ENCODE data around the gene IGF2BP3. TPM values are rescaled to one million over a fixed set of nuclear protein-coding genes. Genes with fewer than 3 reads are reported as not detected.
A peak's percentile ranks its signal among the peaks of the same experiment; 100 is the strongest.

IGF2BP3 gene
- total RNA-seq, 5 donors from 2014 or later (not counting 1 experiment from before 2014, with no cell fraction given): 0.46 to 1.9 (median 0.55) TPM; not detected in 1

DNA sequence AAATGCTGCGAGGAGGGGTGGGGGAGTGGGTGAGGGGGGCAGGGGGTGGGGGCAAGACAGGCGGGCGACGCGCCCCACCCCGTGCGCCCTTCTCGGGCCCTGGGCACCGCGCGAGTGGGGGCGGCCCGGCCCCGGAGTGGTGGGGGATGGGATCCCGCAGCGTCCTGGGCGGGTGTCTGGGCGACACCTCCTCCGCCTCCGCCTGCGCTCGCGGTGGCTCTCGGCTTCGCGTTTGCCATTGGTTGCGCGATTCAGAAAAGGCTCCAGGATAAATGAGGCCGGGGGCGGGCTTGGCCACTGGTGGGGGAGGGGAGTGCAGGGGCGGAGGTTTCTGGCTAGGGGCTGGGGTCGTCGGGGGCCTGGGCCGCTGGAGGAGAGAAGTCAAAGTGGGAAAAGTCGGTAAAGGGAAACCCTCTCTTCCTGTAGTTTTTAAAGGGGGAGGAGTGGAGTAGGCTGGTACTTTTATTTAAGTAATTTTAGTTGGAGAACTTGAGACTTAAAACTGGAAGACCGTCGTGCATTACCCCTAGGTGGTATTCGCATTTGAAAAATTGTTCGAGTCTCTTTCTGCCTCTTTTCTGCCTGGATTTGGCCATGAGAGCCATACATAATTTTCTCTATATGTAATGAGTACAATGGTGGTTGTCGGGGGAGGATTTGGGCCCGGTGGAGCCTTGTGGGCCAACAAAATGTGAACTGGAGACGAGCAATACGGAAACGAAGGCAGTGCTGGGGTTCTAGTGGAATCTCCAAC is 992 bp upstream of the IGF2BP3 start:
- H3K27me3 Mint-ChIP-seq: peaks cover 56 to 68% of the 10 kb centered on the region in 2 donors
- H3K27ac Mint-ChIP-seq: peak overlapping the region in 1 of 2 donors; percentile 9
- no peaks in the 10 kb centered on the region for H3K9me3 Mint-ChIP-seq
- H3K4me1 Mint-ChIP-seq: peaks cover 38 to 45% (median 40%) of the 10 kb centered on the region in 3 donors
- Histone ChIP-seq H3K9me3 (no peaks in the 10 kb centered on the region), H3K27me3 (replicated peaks in 1 of 2; ENCODE audit: control insufficient read depth in 2 of 2, extremely low read depth in 1 of 2, insufficient read depth in 2 of 2, low read length in 1 of 2) (peaks cover 0 to 63% of the 10 kb centered on the region in 2 experiments), H3K27ac (ENCODE audit: low read length) (no peak overlapping the region), H3K36me3 (ENCODE audit: control insufficient read depth in 2 of 2, extremely low read depth in 1 of 2, insufficient read depth in 1 of 2, low read length in 1 of 2) (no peaks in the 10 kb centered on the region), H3K4me1 (ENCODE audit: control insufficient read depth in 1 of 2, extremely low read depth in 1 of 2, insufficient read depth in 2 of 2, low read length in 2 of 2) (peaks cover 40 to 57% of the 10 kb centered on the region in 2 experiments), H3K4me3 (ENCODE audit: control insufficient read depth in 1 of 2, extremely low read depth in 1 of 2, low read length in 1 of 2) (peak overlapping the region in 1 of 2 donors; percentile 94)
- H3K36me3 Mint-ChIP-seq: no peaks in the 10 kb centered on the region
- H3K4me3 Mint-ChIP-seq: peak overlapping the region; percentile 64 to 85 (median 69)
- DNase-seq (peak in 3 of 35 experiments; percentile 10 to 51 (median 12)), ATAC-seq (replicated peaks in 1 of 4) (peak in 2 of 4 experiments; percentile 11 to 20)
- ChIA-PET POLR2A (no interaction called here), CTCF (no interaction called here)
- 3% methylated on average over 26 of the region's 44 CpGs for WGBS (ENCODE audit: insufficient coverage)

DNA sequence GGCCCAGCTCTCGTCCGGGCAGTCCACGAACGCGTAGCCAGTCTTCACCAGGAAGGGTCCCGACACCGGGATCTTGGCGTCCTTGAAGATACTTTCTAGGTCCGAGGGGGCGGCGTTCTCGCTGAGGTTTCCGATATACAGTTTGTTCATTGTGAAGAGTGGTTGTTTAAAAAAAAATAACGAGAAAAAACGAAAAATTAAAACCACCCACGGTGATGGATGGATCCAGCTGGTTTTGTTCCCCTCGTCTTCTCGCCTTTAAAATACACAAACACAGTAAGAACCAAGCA is 385 bp downstream of the IGF2BP3 start:
- POLR2A ChIA-PET: interaction anchor here in 1 of 2 donors (0.7 kb wide), 1 partner anchor 8 kb away, joined by 3 read pairs; no protein-coding TSS in a partner anchor
- no peaks in the 10 kb centered on the region for H3K36me3 Mint-ChIP-seq
- peak overlapping the region in 1 of 2 donors; percentile 69 for H3K27ac Mint-ChIP-seq
- DNase-seq (peak in 2 of 35 experiments; percentile 10 to 27), ATAC-seq (replicated peaks in 1 of 4) (no peak)
- Histone ChIP-seq H3K4me3 (ENCODE audit: control insufficient read depth in 1 of 2, extremely low read depth in 1 of 2, low read length in 1 of 2) (peak overlapping the region in 1 of 2 donors; percentile 94), H3K27ac (ENCODE audit: low read length) (no peak overlapping the region), H3K36me3 (ENCODE audit: control insufficient read depth in 2 of 2, extremely low read depth in 1 of 2, insufficient read depth in 1 of 2, low read length in 1 of 2) (no peaks in the 10 kb centered on the region), H3K4me1 (ENCODE audit: control insufficient read depth in 1 of 2, extremely low read depth in 1 of 2, insufficient read depth in 2 of 2, low read length in 2 of 2) (peaks cover 46 to 57% of the 10 kb centered on the region in 2 experiments), H3K27me3 (replicated peaks in 1 of 2; ENCODE audit: control insufficient read depth in 2 of 2, extremely low read depth in 1 of 2, insufficient read depth in 2 of 2, low read length in 1 of 2) (peaks cover 0 to 74% of the 10 kb centered on the region in 2 experiments), H3K9me3 (no peaks in the 10 kb centered on the region)
- H3K4me3 Mint-ChIP-seq: peak overlapping the region; percentile 64 to 85 (median 69)
- CTCF ChIA-PET: no interaction called here
- WGBS (ENCODE audit: insufficient coverage): 13% methylated on average over 5 of the region's 18 CpGs
- peaks cover 63 to 73% of the 10 kb centered on the region in 2 donors for H3K27me3 Mint-ChIP-seq
- H3K9me3 Mint-ChIP-seq: no peaks in the 10 kb centered on the region
- H3K4me1 Mint-ChIP-seq: peaks cover 37 to 44% (median 37%) of the 10 kb centered on the region in 3 donors

DNA sequence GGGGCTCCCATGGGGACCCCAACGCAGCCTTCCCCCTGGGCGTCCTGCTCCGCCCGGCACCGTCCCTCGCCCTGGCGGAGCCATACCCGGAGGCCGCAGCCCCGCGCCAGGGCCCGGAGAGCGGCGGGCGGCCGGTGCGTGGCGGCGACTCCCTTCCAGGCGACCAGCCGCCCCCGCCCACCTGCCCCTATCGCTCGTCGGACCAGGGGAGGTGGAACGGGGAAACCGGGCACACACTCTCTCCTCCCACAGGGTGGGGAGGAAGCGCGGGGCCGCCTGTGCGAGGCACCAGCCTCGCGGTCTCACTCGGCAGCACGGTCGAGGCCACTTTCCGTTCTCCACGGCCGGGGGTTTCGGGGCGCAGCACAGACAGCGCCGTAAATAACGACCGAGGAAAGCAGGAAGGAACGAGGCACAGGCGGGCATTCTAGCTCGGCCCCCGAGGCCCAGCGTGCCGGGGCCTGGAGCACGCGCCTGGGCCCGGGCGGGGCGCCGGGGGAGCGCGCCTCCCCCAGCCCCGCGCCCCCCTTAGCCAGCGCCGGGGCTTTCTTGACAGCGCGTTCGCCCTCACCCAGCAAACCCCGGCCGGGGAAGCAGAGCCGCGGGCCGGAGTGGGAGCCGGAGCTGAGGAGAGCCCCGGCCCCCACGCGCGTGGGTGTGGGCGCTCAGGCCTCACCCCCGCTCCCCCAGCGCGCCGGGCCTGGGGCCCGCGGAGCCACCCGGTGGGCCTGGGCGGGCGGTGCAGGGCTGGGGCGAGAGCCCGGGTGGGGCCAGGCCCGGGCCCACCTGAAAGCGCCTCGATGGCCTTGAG is 936 bp downstream of the IGF2BP3 start:
- H3K27ac Mint-ChIP-seq: no peak overlapping the region
- POLR2A ChIA-PET: interaction anchor here in 1 of 2 donors (0.7 kb wide), 1 partner anchor 7 kb away, joined by 3 read pairs; no protein-coding TSS in a partner anchor
- H3K9me3 Mint-ChIP-seq: no peaks in the 10 kb centered on the region
- Histone ChIP-seq H3K27me3 (replicated peaks in 1 of 2; ENCODE audit: control insufficient read depth in 2 of 2, extremely low read depth in 1 of 2, insufficient read depth in 2 of 2, low read length in 1 of 2) (peaks cover 0 to 70% of the 10 kb centered on the region in 2 experiments), H3K4me1 (ENCODE audit: control insufficient read depth in 1 of 2, extremely low read depth in 1 of 2, insufficient read depth in 2 of 2, low read length in 2 of 2) (peaks cover 41 to 53% of the 10 kb centered on the region in 2 experiments), H3K9me3 (no peaks in the 10 kb centered on the region), H3K36me3 (ENCODE audit: control insufficient read depth in 2 of 2, extremely low read depth in 1 of 2, insufficient read depth in 1 of 2, low read length in 1 of 2) (no peaks in the 10 kb centered on the region), H3K27ac (ENCODE audit: low read length) (no peak overlapping the region), H3K4me3 (ENCODE audit: control insufficient read depth in 1 of 2, extremely low read depth in 1 of 2, low read length in 1 of 2) (peak overlapping the region; percentile 36 to 94)
- peaks cover 62 to 70% of the 10 kb centered on the region in 2 donors for H3K27me3 Mint-ChIP-seq
- peak overlapping the region in 2 of 3 donors; percentile 24 to 85 for H3K4me3 Mint-ChIP-seq
- peak; percentile 49 to 65 (median 56) for ATAC-seq (replicated peaks in 1 of 4)
- 2% methylated on average over 91 of the region's 91 CpGs for WGBS (ENCODE audit: insufficient coverage)
- peaks cover 32 to 38% (median 32%) of the 10 kb centered on the region in 3 donors for H3K4me1 Mint-ChIP-seq
- peak in 14 of 35 experiments; percentile 4 to 60 (median 33) for DNase-seq
- no peaks in the 10 kb centered on the region for H3K36me3 Mint-ChIP-seq
- CTCF ChIA-PET: no interaction called here

DNA sequence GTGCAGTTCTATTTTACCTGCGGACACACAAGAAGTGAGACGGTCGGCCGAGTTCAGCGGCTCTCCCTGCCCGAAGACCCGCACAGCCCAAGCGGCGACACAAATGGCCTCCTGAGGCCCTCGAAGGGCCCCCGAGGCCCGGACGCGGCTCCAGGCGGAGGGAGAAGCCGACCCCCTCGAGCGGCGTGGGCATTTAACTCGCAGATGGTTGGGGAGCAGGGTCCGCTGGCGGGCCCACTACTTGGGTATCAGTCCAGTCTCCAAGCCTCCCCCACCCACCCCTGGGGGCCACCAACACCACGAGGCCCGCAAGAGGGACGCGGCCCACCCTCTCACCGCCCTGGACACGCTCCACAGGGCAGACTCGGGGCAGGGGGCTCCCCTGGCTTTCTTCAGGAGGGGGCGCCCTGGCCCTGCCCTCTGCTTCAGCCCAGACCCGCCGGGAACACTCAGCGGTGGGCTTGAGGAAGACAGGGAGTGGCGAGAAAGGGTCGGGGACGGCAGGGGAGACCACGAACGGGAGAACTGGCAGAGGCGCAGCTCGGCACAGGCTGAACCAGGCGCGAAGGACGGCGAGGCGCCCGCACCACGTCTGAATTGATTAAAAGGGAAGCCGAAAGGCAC is 1.7 kb downstream of the IGF2BP3 start:
- H3K27me3 Mint-ChIP-seq: peaks cover 66 to 73% of the 10 kb centered on the region in 2 donors
- no peaks in the 10 kb centered on the region for H3K9me3 Mint-ChIP-seq
- Histone ChIP-seq H3K4me3 (ENCODE audit: control insufficient read depth in 1 of 2, extremely low read depth in 1 of 2, low read length in 1 of 2) (peak overlapping the region; percentile 18 to 94), H3K27ac (ENCODE audit: low read length) (no peak overlapping the region), H3K36me3 (ENCODE audit: control insufficient read depth in 2 of 2, extremely low read depth in 1 of 2, insufficient read depth in 1 of 2, low read length in 1 of 2) (no peaks in the 10 kb centered on the region), H3K9me3 (no peaks in the 10 kb centered on the region), H3K27me3 (replicated peaks in 1 of 2; ENCODE audit: control insufficient read depth in 2 of 2, extremely low read depth in 1 of 2, insufficient read depth in 2 of 2, low read length in 1 of 2) (peaks cover 0 to 64% of the 10 kb centered on the region in 2 experiments), H3K4me1 (ENCODE audit: control insufficient read depth in 1 of 2, extremely low read depth in 1 of 2, insufficient read depth in 2 of 2, low read length in 2 of 2) (peaks cover 42 to 45% of the 10 kb centered on the region in 2 experiments)
- DNase-seq (peak in 3 of 35 experiments; percentile 18 to 41 (median 27)), ATAC-seq (replicated peaks in 1 of 4) (peak; percentile 2 to 43 (median 33))
- WGBS (ENCODE audit: insufficient coverage): 2% methylated on average over 46 of the region's 48 CpGs
- no peaks in the 10 kb centered on the region for H3K36me3 Mint-ChIP-seq
- ChIA-PET POLR2A (no interaction called here), CTCF (interaction anchor here in 1 of 2 donors (1.0 kb wide), 1 partner anchor 197 kb away, joined by 3 read pairs; no protein-coding TSS in a partner anchor)
- H3K4me3 Mint-ChIP-seq: peak overlapping the region; percentile 47 to 74 (median 59)
- H3K4me1 Mint-ChIP-seq: peaks cover 31 to 38% (median 32%) of the 10 kb centered on the region in 3 donors
- H3K27ac Mint-ChIP-seq: no peak overlapping the region

DNA sequence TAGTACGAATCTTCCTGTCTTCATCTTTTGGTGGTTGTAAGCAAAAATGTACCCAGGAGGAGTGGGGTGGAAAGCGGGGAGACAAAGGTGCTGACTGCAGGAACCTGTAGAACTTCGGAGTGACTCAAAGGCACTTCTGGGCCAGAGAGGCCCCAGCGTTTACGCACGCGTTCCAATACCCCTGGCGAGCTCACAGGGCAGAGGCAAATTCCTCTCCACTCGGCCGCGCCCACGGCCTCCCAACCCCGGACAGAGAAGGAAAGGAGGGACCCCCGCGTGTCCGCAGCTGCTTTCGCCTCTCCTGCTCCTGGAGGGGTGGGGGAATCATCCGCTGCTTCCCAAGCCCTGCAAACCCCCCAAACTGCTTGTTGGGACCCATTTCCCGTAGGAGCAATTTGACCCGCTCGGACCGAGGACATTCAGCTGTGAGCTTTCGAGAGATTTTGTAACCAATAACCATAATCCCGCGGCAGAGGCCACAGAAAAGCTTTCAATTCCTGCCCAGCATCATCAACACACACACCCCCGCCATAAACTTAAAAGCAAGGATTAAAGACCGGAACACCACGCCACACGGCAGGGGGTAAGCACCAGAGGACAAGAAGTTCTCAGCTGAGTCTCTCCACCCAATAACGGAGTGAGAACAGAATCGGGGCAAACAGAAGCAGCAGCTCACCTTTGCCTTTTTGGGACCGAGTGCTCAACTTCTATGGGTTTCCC is 2.3 kb downstream of the IGF2BP3 start:
- WGBS (ENCODE audit: insufficient coverage): 10% methylated on average over 21 of the region's 32 CpGs
- peaks cover 40 to 42% of the 10 kb centered on the region in 2 experiments for H3K4me1 ChIP-seq (ENCODE audit: control insufficient read depth in 1 of 2, extremely low read depth in 1 of 2, insufficient read depth in 2 of 2, low read length in 2 of 2)
- Mint-ChIP-seq H3K4me1 (peaks cover 29 to 36% (median 32%) of the 10 kb centered on the region in 3 donors), H3K4me3 (peak overlapping the region; percentile 47 to 74 (median 59)), H3K27me3 (peaks cover 67 to 73% of the 10 kb centered on the region in 2 donors), H3K27ac (peak overlapping the region in 1 of 2 donors; percentile 69), H3K9me3 (no peaks in the 10 kb centered on the region), H3K36me3 (no peaks in the 10 kb centered on the region)
- peaks cover 0 to 59% of the 10 kb centered on the region in 2 experiments for H3K27me3 ChIP-seq (replicated peaks in 1 of 2; ENCODE audit: control insufficient read depth in 2 of 2, extremely low read depth in 1 of 2, insufficient read depth in 2 of 2, low read length in 1 of 2)
- no peak overlapping the region for H3K27ac ChIP-seq (ENCODE audit: low read length)
- DNase-seq (peak in 3 of 35 experiments; percentile 16 to 43 (median 19)), ATAC-seq (replicated peaks in 1 of 4) (peak in 2 of 4 experiments; percentile 16 to 51)
- H3K36me3 ChIP-seq (ENCODE audit: control insufficient read depth in 2 of 2, extremely low read depth in 1 of 2, insufficient read depth in 1 of 2, low read length in 1 of 2): no peaks in the 10 kb centered on the region
- POLR2A ChIA-PET: no interaction called here
- CTCF ChIA-PET: interaction anchor here in 1 of 2 donors (1.0 to 1.5 kb wide), 2 partner anchors 110 to 196 kb away, joined by 3 read pairs; no protein-coding TSS in a partner anchor
- peak overlapping the region; percentile 18 to 94 for H3K4me3 ChIP-seq (ENCODE audit: control insufficient read depth in 1 of 2, extremely low read depth in 1 of 2, low read length in 1 of 2)
- no peaks in the 10 kb centered on the region for H3K9me3 ChIP-seq

Data from T-cell (primary cell).